T-helper 1 cell treated with Interleukin-12 subunit alpha and Interleukin-12 subunit beta and Interleukin-4 antibody, amounts not matched to agents 30 μg/mL and 1 μg/mL, for 36 hours (primary cell): ENCODE results near the gene THEMIS.
"Not testable (repeated sequence)": the region's sequence is repeated elsewhere in the genome, so short reads cannot be mapped to it uniquely, and the experiment has no call there.

Source experiments
- H3K27ac Mint-ChIP-seq: one replicate; pipeline ENCODE4 v1.8.0; 2021; ENCODE audit warnings: mild to moderate bottlenecking, mixed read lengths
- H3K27me3 Mint-ChIP-seq: one replicate; pipeline ENCODE4 v1.8.0; 2021; ENCODE audit warnings: low read depth, mixed read lengths
- H3K36me3 Mint-ChIP-seq: one replicate; pipeline ENCODE4 v1.8.0; 2021; ENCODE audit warnings: low read depth, mixed read lengths
- H3K4me1 Mint-ChIP-seq: one replicate; pipeline ENCODE4 v1.8.0; 2021; ENCODE audit warnings: low read depth, mixed read lengths
- H3K4me3 Mint-ChIP-seq: one replicate; pipeline ENCODE4 v1.8.0; 2021; ENCODE audit warnings: mild to moderate bottlenecking, moderate library complexity, mixed read lengths
- H3K9me3 Mint-ChIP-seq: one replicate; pipeline ENCODE4 v1.8.0; 2021; ENCODE audit warnings: mixed read lengths

THEMIS gene

DNA sequence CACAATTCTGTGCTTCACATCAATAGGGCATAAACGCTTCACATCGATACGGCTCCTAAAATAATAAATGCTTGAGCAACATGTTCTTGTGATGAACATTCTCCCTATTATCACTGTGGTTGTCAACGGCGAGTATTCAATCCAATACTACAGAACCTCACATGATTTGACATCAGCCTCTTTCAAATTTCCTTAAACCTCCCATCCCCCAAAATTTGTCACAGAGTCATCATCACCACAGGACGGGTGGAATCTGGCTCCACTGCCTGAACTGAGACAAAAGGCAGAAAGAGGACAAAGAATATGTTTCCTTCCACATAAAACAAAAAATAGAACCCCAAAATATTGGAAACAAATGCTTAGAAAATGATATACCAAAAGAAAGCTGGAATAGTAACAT lies 7.3 kb downstream of the THEMIS start:
- peak overlapping the region; percentile 73 for H3K4me3 Mint-ChIP-seq
- H3K27ac Mint-ChIP-seq: peak overlapping the region; percentile 51
- peaks cover 37% of the 10 kb centered on the region for H3K4me1 Mint-ChIP-seq
- peaks cover 37% of the 10 kb centered on the region for H3K36me3 Mint-ChIP-seq
- peaks cover 3% of the 10 kb centered on the region for H3K9me3 Mint-ChIP-seq
- H3K27me3 Mint-ChIP-seq: no peaks in the 10 kb centered on the region

- Mint-ChIP-seq H3K4me3 (no peak overlapping the region), H3K4me1 (peaks cover 35% of the 10 kb centered on the region), H3K27ac (no peak overlapping the region), H3K36me3 (peaks cover 42% of the 10 kb centered on the region), H3K9me3 (peaks cover 9% of the 10 kb centered on the region), H3K27me3 (no peaks in the 10 kb centered on the region)
Observed at GRCh38 chr6:127891731-127892326, 9.0 kb downstream of the THEMIS start.

DNA sequence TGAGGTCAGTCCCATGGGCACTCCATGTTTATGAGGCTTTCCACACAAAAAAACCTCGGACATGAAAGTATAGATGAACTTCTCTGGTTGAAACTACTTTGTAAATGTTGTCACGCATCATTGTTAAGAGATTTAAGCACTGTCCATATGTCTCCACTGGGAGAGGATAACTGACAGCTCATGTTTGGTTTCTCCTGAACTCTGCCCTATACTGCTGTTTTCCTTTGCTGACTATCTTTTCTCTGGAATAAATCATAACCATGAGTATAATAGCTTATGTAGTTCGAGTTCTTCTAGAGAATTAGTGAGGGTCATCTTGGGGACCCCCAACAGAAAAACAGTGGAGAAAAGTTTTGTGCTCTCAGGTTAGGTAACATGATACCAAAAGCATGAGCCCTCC lies 14.3 kb downstream of the THEMIS start:
- no peaks in the 10 kb centered on the region for H3K27me3 Mint-ChIP-seq
- H3K27ac Mint-ChIP-seq: no peak overlapping the region
- peaks cover 33% of the 10 kb centered on the region for H3K4me1 Mint-ChIP-seq
- H3K9me3 Mint-ChIP-seq: peaks cover 18% of the 10 kb centered on the region
- H3K36me3 Mint-ChIP-seq: peaks cover 52% of the 10 kb centered on the region
- no peak overlapping the region for H3K4me3 Mint-ChIP-seq

DNA sequence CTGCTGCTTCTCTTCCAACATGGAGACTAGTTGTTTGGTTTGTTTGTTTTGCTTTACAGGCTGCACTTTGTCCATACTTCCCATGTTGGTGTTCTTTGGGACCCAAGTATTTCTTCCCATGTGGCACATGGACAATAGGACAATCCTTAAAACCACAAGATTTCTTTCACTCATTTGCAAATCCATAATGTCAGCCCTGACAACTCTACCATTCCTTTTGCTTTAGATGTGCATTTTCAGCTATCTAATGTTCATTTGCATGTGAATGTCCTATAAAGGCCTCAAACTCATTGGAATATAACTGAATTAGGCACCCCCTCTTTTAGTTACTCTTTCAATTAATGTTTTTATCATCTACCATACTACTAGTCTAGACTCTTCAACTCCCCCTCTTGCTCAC lies 16.7 kb downstream of the THEMIS start:
- H3K9me3 Mint-ChIP-seq: peaks cover 18% of the 10 kb centered on the region
- H3K4me3 Mint-ChIP-seq: no peak overlapping the region
- H3K36me3 Mint-ChIP-seq: peaks cover 38% of the 10 kb centered on the region
- H3K4me1 Mint-ChIP-seq: peaks cover 43% of the 10 kb centered on the region
- H3K27me3 Mint-ChIP-seq: no peaks in the 10 kb centered on the region
- H3K27ac Mint-ChIP-seq: no peak overlapping the region

DNA sequence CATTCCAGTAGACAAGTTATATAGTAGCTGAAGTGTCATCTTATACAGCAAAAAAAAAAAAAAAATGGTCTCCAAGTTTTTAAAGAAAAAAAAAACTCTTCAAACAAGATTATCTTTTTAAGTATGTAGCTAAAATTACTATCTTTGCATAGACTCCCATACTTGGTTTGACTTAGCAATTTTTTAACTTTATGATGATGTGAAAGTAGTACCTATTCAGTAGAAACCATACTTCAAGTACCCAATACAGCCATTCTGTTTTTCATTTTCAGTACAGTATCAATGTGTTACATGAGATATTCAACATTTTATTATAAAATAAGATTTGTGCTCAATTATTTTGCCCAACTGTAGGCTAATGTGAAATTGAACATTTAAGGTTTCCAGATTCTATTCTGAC lies 18.9 kb downstream of the THEMIS start:
- not testable (repeated sequence) for H3K27me3 Mint-ChIP-seq, H3K27ac Mint-ChIP-seq, H3K4me3 Mint-ChIP-seq
- Mint-ChIP-seq H3K9me3 (peaks cover 10% of the 10 kb centered on the region), H3K4me1 (peaks cover 55% of the 10 kb centered on the region), H3K36me3 (peaks cover 29% of the 10 kb centered on the region)

- no peaks in the 10 kb centered on the region for H3K9me3 Mint-ChIP-seq
- peaks cover 18% of the 10 kb centered on the region for H3K36me3 Mint-ChIP-seq
- H3K4me1 Mint-ChIP-seq: peaks cover 49% of the 10 kb centered on the region
- H3K27ac Mint-ChIP-seq: peak overlapping the region; percentile 16
- no peaks in the 10 kb centered on the region for H3K27me3 Mint-ChIP-seq
- peak overlapping the region; percentile 52 for H3K4me3 Mint-ChIP-seq
Observed at GRCh38 chr6:127880429-127880828, 20.4 kb downstream of the THEMIS start.

DNA sequence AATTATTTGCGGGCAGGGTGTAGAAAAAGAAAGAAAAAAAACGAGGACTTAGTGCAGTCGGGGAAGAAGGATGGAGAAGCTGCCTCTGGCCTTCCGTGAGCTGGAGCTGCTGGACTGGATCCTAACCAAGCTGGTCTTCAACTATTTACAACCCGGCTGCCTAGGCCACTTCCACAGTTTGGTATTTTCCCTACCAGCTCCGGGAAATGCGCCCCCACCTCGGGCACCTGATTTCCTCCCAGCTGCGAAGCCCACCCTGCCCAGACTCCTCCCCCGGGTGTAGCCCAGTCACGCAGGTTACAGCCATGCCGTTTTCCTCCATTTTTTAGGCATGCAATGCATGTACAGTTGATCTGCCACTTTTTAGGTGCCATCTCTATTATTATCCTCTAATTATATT lies 21.2 kb downstream of the THEMIS start:
- Mint-ChIP-seq H3K36me3 (peaks cover 22% of the 10 kb centered on the region), H3K9me3 (peaks cover 5% of the 10 kb centered on the region), H3K27me3 (no peaks in the 10 kb centered on the region), H3K4me3 (peak overlapping the region; percentile 52), H3K27ac (peak overlapping the region; percentile 29), H3K4me1 (peaks cover 47% of the 10 kb centered on the region)

- Mint-ChIP-seq H3K4me1 (peaks cover 39% of the 10 kb centered on the region), H3K27me3 (no peaks in the 10 kb centered on the region), H3K4me3 (no peak overlapping the region), H3K36me3 (peaks cover 24% of the 10 kb centered on the region), H3K27ac (no peak overlapping the region), H3K9me3 (peaks cover 14% of the 10 kb centered on the region)
Observed at GRCh38 chr6:127878115-127878514, 22.7 kb downstream of the THEMIS start.

DNA sequence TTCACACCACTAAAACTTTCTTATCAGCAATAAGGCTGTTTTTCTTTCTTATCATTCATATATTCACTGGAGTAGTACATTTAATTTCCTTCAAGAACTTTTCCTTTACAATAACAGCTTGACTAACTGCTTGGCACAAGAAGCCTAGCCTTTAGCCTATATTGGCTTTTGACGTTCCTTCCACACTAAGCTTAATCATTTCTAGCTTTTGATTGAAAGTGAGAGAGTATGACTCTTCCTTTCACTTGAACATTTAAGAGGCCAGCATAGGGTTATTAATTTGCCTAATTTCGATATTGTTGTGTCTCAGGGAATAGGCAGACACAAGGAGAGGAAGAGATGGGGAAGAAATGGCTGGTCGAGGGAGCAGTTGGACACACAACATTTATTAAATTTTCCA lies 23.6 kb downstream of the THEMIS start:
- Mint-ChIP-seq H3K4me3 (no peak overlapping the region), H3K36me3 (peaks cover 29% of the 10 kb centered on the region), H3K9me3 (peaks cover 21% of the 10 kb centered on the region), H3K27me3 (no peaks in the 10 kb centered on the region), H3K4me1 (peaks cover 37% of the 10 kb centered on the region), H3K27ac (peak overlapping the region; percentile 50)

DNA sequence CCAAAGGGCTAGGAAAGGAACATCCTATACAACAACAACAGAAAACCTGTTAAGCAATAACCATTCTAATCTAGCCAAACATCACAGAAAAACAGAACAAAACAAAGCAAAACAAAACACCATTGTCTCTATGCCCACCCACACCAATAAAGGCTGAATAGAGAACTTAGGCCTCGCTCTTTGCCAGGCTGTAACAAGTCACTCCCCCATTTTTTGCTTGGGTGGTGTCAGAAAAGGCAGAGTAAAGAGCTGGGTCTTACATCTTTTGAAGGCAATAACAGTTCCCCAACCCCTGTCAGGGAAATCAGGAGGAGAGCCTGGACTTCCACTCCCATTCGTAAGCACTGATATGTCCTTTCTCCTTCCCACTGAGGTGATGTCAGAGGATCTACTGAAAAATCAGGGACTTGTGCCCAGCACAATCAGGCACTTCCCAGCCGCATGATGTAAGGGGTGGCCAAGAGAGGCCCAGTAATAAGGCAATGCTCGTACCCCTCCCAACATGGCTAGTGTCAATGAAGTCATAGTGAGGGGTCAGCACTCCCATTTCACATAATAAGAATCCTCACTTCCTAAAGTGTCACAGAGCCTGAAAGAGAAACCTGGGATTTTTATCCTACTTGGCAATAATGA lies 31.0 kb downstream of the THEMIS start:
- H3K9me3 Mint-ChIP-seq: peaks cover 16% of the 10 kb centered on the region
- peaks cover 60% of the 10 kb centered on the region for H3K36me3 Mint-ChIP-seq
- no peak overlapping the region for H3K27ac Mint-ChIP-seq
- no peaks in the 10 kb centered on the region for H3K27me3 Mint-ChIP-seq
- H3K4me3 Mint-ChIP-seq: no peak overlapping the region
- H3K4me1 Mint-ChIP-seq: peaks cover 38% of the 10 kb centered on the region

DNA sequence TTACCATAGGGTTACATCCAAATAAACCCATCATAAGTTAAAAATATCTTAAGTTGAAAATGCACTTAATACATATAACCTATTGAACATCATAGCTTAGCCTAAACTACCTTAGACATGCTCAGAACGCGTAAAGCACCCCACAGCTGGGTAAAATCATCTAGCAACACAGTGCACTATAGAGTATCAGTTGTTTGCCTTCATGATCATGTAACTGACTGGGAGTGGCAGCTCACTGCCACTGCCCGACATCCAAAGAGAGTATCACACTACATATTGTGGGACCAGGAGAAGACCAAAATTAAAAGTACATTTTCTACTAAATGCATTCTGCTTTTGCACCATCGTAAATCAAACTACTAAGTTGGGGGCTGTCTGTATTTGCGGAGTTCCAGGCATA lies 31.7 kb downstream of the THEMIS start:
- peaks cover 44% of the 10 kb centered on the region for H3K4me1 Mint-ChIP-seq
- H3K27me3 Mint-ChIP-seq: no peaks in the 10 kb centered on the region
- no peak overlapping the region for H3K27ac Mint-ChIP-seq
- peaks cover 15% of the 10 kb centered on the region for H3K9me3 Mint-ChIP-seq
- H3K36me3 Mint-ChIP-seq: peaks cover 63% of the 10 kb centered on the region
- H3K4me3 Mint-ChIP-seq: no peak overlapping the region

DNA sequence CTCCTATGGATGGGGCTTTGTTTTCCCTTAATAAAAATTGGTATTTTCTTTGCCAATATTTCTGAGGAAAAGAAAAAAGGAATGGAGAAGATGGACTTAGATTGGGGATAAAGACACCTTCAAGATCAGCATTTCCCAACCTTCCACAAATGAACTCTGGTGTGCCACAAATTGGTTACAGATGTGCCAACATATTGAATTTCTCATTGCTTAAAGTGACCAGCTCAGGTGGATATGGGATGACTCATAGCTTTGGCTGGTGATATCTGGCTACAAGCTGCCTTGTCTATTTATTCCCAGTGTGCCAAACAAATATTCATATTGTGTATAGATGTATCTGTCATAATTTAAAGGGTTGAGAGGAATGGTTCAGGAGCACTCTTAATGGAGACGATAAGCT lies 32.5 kb downstream of the THEMIS start:
- Mint-ChIP-seq H3K4me3 (no peak overlapping the region), H3K27me3 (no peaks in the 10 kb centered on the region), H3K4me1 (peaks cover 52% of the 10 kb centered on the region), H3K27ac (no peak overlapping the region), H3K36me3 (peaks cover 66% of the 10 kb centered on the region), H3K9me3 (peaks cover 9% of the 10 kb centered on the region)

GRCh38 chr6:127866766-127867165 lies 34.1 kb downstream of the THEMIS start:
- H3K36me3 Mint-ChIP-seq: peaks cover 56% of the 10 kb centered on the region
- H3K27ac Mint-ChIP-seq: no peak overlapping the region
- H3K4me1 Mint-ChIP-seq: peaks cover 54% of the 10 kb centered on the region
- H3K4me3 Mint-ChIP-seq: no peak overlapping the region
- no peaks in the 10 kb centered on the region for H3K9me3 Mint-ChIP-seq
- no peaks in the 10 kb centered on the region for H3K27me3 Mint-ChIP-seq

DNA sequence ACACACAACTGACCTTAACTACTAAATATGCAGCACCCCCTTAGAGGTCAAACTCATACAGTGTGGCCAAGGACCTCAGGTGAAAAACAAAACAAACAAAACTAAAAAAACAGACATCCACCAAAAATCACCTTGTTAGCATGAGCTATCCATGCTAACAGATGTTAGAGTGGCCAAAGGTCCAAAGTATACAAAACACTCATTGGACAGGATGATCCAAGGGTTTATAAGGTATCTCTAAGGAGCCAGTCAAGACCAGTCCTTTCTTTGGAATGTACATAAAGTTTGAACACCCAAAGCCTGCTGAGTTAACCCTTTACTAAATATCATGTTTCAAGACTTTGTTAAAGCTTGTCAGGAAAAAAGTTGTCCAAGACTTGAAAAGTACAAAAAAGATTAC lies 35.8 kb downstream of the THEMIS start:
- H3K4me3 Mint-ChIP-seq: no peak overlapping the region
- no peak overlapping the region for H3K27ac Mint-ChIP-seq
- no peaks in the 10 kb centered on the region for H3K9me3 Mint-ChIP-seq
- H3K4me1 Mint-ChIP-seq: peaks cover 45% of the 10 kb centered on the region
- peaks cover 49% of the 10 kb centered on the region for H3K36me3 Mint-ChIP-seq
- H3K27me3 Mint-ChIP-seq: no peaks in the 10 kb centered on the region

DNA sequence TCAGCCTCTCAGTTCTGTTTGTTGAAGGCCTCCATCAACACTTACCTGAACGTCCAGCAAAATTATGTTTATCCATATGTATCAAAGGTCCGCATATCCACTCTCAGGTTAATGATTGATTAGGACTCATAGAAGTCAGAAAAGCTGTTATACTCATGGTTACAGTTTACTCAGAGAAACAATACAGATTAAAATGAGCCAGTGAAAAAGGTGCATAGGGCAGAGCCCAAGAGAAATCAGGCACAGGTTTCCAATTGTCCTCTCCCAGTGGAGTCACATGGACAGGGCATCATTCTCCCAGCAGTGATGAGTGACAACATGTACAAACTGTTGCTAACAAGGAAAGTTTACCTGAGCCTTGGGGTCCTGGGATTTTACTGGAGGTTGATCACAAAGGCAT lies 36.2 kb downstream of the THEMIS start:
- Mint-ChIP-seq H3K27ac (no peak overlapping the region), H3K4me1 (peaks cover 41% of the 10 kb centered on the region), H3K36me3 (peaks cover 46% of the 10 kb centered on the region), H3K27me3 (no peaks in the 10 kb centered on the region), H3K4me3 (no peak overlapping the region), H3K9me3 (no peaks in the 10 kb centered on the region)
